ENCODE measurements around the gene PKDCC. TPM values are rescaled to one million over a fixed set of nuclear protein-coding genes. Genes with fewer than 3 reads are reported as not detected.
"Not testable (repeated sequence)": the region's sequence is repeated elsewhere in the genome, so short reads cannot be mapped to it uniquely, and the experiment has no call there.

Gene PKDCC
- total RNA-seq, 4 donors from 2014 or later: 155 to 328 (median 200) TPM

GRCh38 chr2:42030829-42031228, 17.0 kb upstream of the PKDCC start:
- H3K27ac ChIP-seq: no peak overlapping the region

DNA sequence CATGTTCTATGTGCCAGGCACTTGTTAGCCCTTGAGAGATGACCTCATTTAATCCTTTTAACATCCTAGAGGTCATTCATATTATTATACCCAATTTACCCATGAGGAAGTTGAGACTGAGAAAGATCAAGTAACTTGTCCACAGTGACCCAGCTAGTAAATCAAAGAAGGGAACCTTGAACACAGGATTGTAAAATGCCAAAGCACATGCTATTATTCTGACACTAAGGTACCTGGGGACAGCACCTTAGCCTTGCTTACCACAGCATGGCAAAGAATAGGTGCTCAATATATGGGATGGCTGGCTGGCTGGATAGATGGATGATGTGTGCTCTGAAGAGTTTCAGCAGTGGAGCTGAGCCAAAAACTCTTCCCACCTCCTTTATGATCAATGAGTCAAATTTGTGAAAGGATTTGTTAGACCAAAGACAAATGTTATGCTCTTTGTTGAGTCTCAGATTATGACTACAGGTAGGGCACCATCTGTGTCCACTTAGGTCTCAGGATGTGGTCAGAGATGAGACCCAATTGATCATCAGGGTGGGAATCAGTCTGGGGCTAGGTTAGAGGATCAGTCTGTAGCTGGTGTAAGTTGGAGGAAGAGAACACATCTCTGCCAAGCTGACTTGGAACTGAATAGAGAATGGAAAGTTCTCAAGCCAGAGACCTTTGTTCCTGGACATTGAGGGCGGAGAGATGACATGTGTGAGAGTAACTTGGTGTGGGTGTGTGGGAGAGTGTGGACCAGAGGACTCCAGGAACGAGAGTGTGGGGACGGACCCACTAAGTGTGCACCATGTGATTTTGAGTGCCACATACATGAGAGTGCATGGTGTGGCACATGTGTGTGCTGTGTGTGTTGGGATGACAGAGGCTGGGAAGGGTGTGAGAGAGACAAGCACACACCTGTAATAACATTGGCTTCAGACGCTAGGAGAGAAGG, 16.3 kb upstream of the PKDCC start:
- Histone ChIP-seq H3K4me3 (no peak overlapping the region), H3K4me1 (peaks cover 0 to 31% (median 0%) of the 10 kb centered on the region in 4 donors), H3K9me3 (no peaks in the 10 kb centered on the region), H3K36me3 (no peaks in the 10 kb centered on the region), H3K27ac (no peak overlapping the region), H3K27me3 (no peaks in the 10 kb centered on the region)
- DNase-seq (ENCODE audit: low spot score in 2 of 2): no peak
- TF ChIP-seq EP300 (IDR thresholded peaks at IDR 0.05) (peak in 1 of 2 donors; percentile 12), CTCF (IDR thresholded peaks at IDR 0.05) (no peak), POLR2A (IDR thresholded peaks at IDR 0.05) (no peak)
- 53 to 60% methylated on average over 4 of the region's 4 CpGs for WGBS, 2 donors

More at GRCh38 chr2:42030829-42031228, 17.0 kb upstream of the PKDCC start:
- H3K27me3 ChIP-seq: no peaks in the 10 kb centered on the region
- no peak overlapping the region for H3K4me3 ChIP-seq
- no peaks in the 10 kb centered on the region for H3K9me3 ChIP-seq
- TF ChIP-seq EP300 (IDR thresholded peaks at IDR 0.05) (no peak), CTCF (IDR thresholded peaks at IDR 0.05) (no peak), POLR2A (IDR thresholded peaks at IDR 0.05) (no peak)
- peaks cover 0 to 31% (median 0%) of the 10 kb centered on the region in 4 donors for H3K4me1 ChIP-seq
- 92 to 93% methylated on average over 1 of the region's 1 CpG for WGBS, 2 donors
- H3K36me3 ChIP-seq: no peaks in the 10 kb centered on the region
- no peak for DNase-seq (ENCODE audit: low spot score in 2 of 2)

DNA sequence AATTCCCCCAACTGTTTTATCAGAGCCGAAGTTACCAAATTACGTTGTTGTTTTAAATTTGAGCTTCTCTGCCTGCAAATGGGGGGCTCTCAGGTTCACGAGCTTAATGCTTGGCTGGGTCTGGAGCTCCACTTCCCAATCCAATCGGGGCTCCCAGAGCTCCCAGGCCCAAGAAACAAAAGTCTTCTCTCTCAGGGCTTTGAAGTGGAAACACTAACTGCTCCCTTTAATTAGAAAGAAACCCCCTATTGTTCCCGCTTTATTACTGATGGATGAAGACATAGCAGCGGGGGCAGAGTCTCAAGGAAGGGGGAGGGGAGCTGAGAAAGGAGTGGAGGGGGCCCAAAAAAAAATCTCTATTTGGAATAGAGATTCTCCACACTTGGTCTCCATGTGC, 15.6 kb upstream of the PKDCC start:
- no peaks in the 10 kb centered on the region for H3K36me3 ChIP-seq
- whole genome bisulfite sequencing, 2 donors: 33 to 49% methylated on average over 6 of the region's 6 CpGs
- H3K9me3 ChIP-seq: no peaks in the 10 kb centered on the region
- TF ChIP-seq EP300 (IDR thresholded peaks at IDR 0.05): no peak
- no peak for TF ChIP-seq CTCF (IDR thresholded peaks at IDR 0.05)
- no peak for TF ChIP-seq POLR2A (IDR thresholded peaks at IDR 0.05)
- H3K4me1 ChIP-seq: peaks cover 0 to 31% (median 0%) of the 10 kb centered on the region in 4 donors
- no peak overlapping the region for H3K27ac ChIP-seq
- no peaks in the 10 kb centered on the region for H3K27me3 ChIP-seq
- DNase-seq (ENCODE audit: low spot score in 2 of 2): no peak
- no peak overlapping the region for H3K4me3 ChIP-seq

DNA sequence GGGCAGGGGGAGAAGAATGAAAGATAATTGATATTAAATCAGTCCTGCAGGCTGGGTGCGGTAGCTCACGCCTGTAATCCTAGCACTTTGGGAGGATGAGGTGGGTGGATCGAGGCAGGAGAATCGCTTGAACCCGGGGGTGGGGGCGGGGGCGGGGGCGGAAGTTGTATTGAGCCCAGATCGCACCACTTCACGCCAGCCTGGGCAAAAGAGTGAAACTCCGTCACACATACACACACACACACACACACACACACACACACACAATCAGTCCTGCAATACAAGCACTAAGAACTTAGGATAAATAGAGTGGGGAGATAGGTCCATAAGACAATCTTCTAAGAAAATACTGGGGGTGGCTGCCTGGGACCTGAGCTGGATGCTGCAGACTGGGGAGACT, 15.1 kb upstream of the PKDCC start:
- H3K4me1 ChIP-seq: peaks cover 0 to 31% (median 0%) of the 10 kb centered on the region in 4 donors
- no peak overlapping the region for H3K4me3 ChIP-seq
- TF ChIP-seq EP300 (IDR thresholded peaks at IDR 0.05) (no peak), CTCF (IDR thresholded peaks at IDR 0.05) (no peak), POLR2A (IDR thresholded peaks at IDR 0.05) (no peak)
- no peaks in the 10 kb centered on the region for H3K9me3 ChIP-seq
- DNase-seq (ENCODE audit: low spot score in 2 of 2): no peak
- H3K27me3 ChIP-seq: no peaks in the 10 kb centered on the region
- no peak overlapping the region for H3K27ac ChIP-seq
- WGBS, 2 donors: 36 to 43% methylated on average over 11 of the region's 11 CpGs
- no peaks in the 10 kb centered on the region for H3K36me3 ChIP-seq

DNA sequence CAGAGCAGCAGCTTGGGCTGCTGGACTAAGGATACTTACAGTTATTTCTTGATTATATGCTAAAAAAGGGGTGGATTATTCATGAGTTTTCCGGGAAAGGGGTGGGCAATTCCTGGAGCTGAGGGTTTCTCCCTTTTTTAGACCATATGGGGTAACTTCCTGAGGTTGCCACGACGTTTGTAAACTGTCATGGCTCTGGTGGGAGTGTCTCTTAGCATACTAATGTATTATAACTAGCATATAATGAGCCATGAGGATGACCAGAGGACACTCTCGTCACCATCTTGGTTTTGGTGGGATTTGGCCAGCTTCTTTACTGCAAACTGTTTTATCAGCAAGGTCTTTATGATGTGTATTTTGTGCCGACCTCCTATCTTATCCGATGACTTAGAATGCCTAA, 13.7 kb upstream of the PKDCC start:
- 72 to 85% methylated on average over 6 of the region's 6 CpGs for WGBS, 2 donors

More for the DNA sequence above, 13.7 kb upstream of the PKDCC start:
- not testable (repeated sequence) for H3K36me3 ChIP-seq; DNase-seq (ENCODE audit: low spot score in 2 of 2); H3K4me3 ChIP-seq; H3K9me3 ChIP-seq; H3K27ac ChIP-seq; H3K27me3 ChIP-seq
- peaks cover 0 to 27% (median 0%) of the 10 kb centered on the region in 4 donors for H3K4me1 ChIP-seq

Data from tibial nerve (tissue), 4 donors.